ENCODE data around the gene GULP1. TPM values are rescaled to one million over a fixed set of nuclear protein-coding genes. Genes with fewer than 3 reads are reported as not detected.

Gene GULP1
- total and polyA plus RNA-seq, 10 donors: 0.83 to 16.6 (median 6.6) TPM

- H3K4me3 ChIP-seq: no peak overlapping the region
- H3K27me3 ChIP-seq (replicated peaks in 1 of 7): no peaks in the 10 kb centered on the region
- no peaks in the 10 kb centered on the region for H3K4me1 ChIP-seq
- intact Hi-C loops (cut with DNase I; ENCODE audit: low total_unique reads): no loop called here
- peaks cover 0 to 7% (median 0%) of the 10 kb centered on the region in 8 donors for H3K9me3 ChIP-seq
- no peak overlapping the region for H3K27ac ChIP-seq
- TF ChIP-seq POLR2A (IDR thresholded peaks at IDR 0.05) (no peak), CTCF (IDR thresholded peaks at IDR 0.05 in 8 of 11, conservative IDR thresholded peaks at IDR 0.05 in 3 of 11) (no peak), POLR2AphosphoS5 (IDR thresholded peaks at IDR 0.05) (no peak)
- H3K36me3 ChIP-seq: no peaks in the 10 kb centered on the region
- no peak for DNase-seq
- WGBS, 5 donors: 89 to 99% (median 94%) methylated on average over 2 of the region's 2 CpGs
Measured at GRCh38 chr2:188265315-188265714, 26.4 kb upstream of the GULP1 start.

- Histone ChIP-seq H3K36me3 (no peaks in the 10 kb centered on the region), H3K9me3 (peaks cover 0 to 8% (median 0%) of the 10 kb centered on the region in 8 donors), H3K27me3 (replicated peaks in 1 of 7) (no peaks in the 10 kb centered on the region), H3K4me1 (no peaks in the 10 kb centered on the region), H3K4me3 (no peak overlapping the region), H3K27ac (no peak overlapping the region)
- TF ChIP-seq POLR2AphosphoS5 (IDR thresholded peaks at IDR 0.05) (no peak), POLR2A (IDR thresholded peaks at IDR 0.05) (no peak)
- no peak for DNase-seq
- WGBS, 5 donors: 91 to 99% (median 97%) methylated on average over 2 of the region's 2 CpGs
- intact Hi-C loops (cut with DNase I; ENCODE audit: low total_unique reads): no loop called here
Measured at GRCh38 chr2:188267776-188268175, 23.9 kb upstream of the GULP1 start.

GRCh38 chr2:188269004-188269403 lies 22.7 kb upstream of the GULP1 start:
- Histone ChIP-seq H3K27me3 (replicated peaks in 1 of 7) (no peaks in the 10 kb centered on the region), H3K4me1 (no peaks in the 10 kb centered on the region), H3K4me3 (no peak overlapping the region), H3K9me3 (peaks cover 0 to 8% (median 0%) of the 10 kb centered on the region in 8 donors), H3K36me3 (no peaks in the 10 kb centered on the region), H3K27ac (no peak overlapping the region)
- TF ChIP-seq POLR2A (IDR thresholded peaks at IDR 0.05): no peak
- no peak for TF ChIP-seq POLR2AphosphoS5 (IDR thresholded peaks at IDR 0.05)
- TF ChIP-seq CTCF (IDR thresholded peaks at IDR 0.05 in 8 of 11, conservative IDR thresholded peaks at IDR 0.05 in 3 of 11): no peak
- WGBS, 5 donors: 71 to 86% (median 82%) methylated on average over 2 of the region's 2 CpGs
- intact Hi-C loops (cut with DNase I; ENCODE audit: low total_unique reads): no loop called here
- no peak for DNase-seq

- WGBS, 5 donors: 86 to 96% (median 88%) methylated on average over 2 of the region's 2 CpGs
- TF ChIP-seq POLR2AphosphoS5 (IDR thresholded peaks at IDR 0.05): no peak
- no peak for TF ChIP-seq CTCF (IDR thresholded peaks at IDR 0.05 in 8 of 11, conservative IDR thresholded peaks at IDR 0.05 in 3 of 11)
- no peak for TF ChIP-seq POLR2A (IDR thresholded peaks at IDR 0.05)
- Histone ChIP-seq H3K27me3 (replicated peaks in 1 of 7) (no peaks in the 10 kb centered on the region), H3K4me1 (no peaks in the 10 kb centered on the region), H3K4me3 (no peak overlapping the region), H3K27ac (no peak overlapping the region), H3K36me3 (no peaks in the 10 kb centered on the region), H3K9me3 (peaks cover 0 to 8% (median 0%) of the 10 kb centered on the region in 8 donors)
- DNase-seq: no peak
- intact Hi-C loops (cut with DNase I; ENCODE audit: low total_unique reads): no loop called here
Measured at GRCh38 chr2:188272121-188272520, 19.6 kb upstream of the GULP1 start.

GRCh38 chr2:188274274-188274673 lies 17.4 kb upstream of the GULP1 start:
- Histone ChIP-seq H3K27ac (no peak overlapping the region), H3K4me3 (no peak overlapping the region), H3K36me3 (no peaks in the 10 kb centered on the region), H3K4me1 (no peaks in the 10 kb centered on the region), H3K9me3 (peaks cover 0 to 8% (median 0%) of the 10 kb centered on the region in 8 donors), H3K27me3 (replicated peaks in 1 of 7) (no peaks in the 10 kb centered on the region)
- 77 to 94% (median 85%) methylated on average over 2 of the region's 2 CpGs for WGBS, 5 donors
- no peak for DNase-seq
- TF ChIP-seq POLR2A (IDR thresholded peaks at IDR 0.05): no peak
- no peak for TF ChIP-seq POLR2AphosphoS5 (IDR thresholded peaks at IDR 0.05)
- intact Hi-C loops (cut with DNase I; ENCODE audit: low total_unique reads): no loop called here

All from spleen (tissue), 11 donors.